CD4-positive, alpha-beta T cell treated with Interleukin-6 at 100 ng/mL for 8 hours (primary cell): ENCODE data around the gene ZNF518A.

Experiments
- DNase-seq: peaks from one replicate; pipeline ENCODE4 v3.0.0-alpha.2; 2020; ENCODE audit warnings: mixed read lengths, low spot score

The ZNF518A gene

GRCh38 chr10:96129387-96130325 is at the start of gene ZNF518A:
Gene ZNF518A, plus strand, starts transcription at chr10:96130297. Its CDS starts 26,026 bp downstream, at chr10:96156323.
- DNase-seq = peak; percentile 88

GRCh38 chr10:96082153-96082552 is 47.9 kb upstream of the ZNF518A start:
- DNase-seq = no peak

- DNase-seq = no peak
These were observed 47.3 kb upstream of the ZNF518A start for GRCh38 chr10:96082748-96083147.

- no peak for DNase-seq
These were observed 41.0 kb upstream of the ZNF518A start for GRCh38 chr10:96089116-96089515.

GRCh38 chr10:96089670-96090462 is 40.2 kb upstream of the ZNF518A start:
- peak; percentile 91 for DNase-seq

GRCh38 chr10:96090463-96090800 is 39.7 kb upstream of the ZNF518A start:
- DNase-seq = no peak

GRCh38 chr10:96092999-96093767 is 36.9 kb upstream of the ZNF518A start:
- DNase-seq = no peak

- DNase-seq = no peak
These were observed 36.1 kb upstream of the ZNF518A start for GRCh38 chr10:96093948-96094347.

GRCh38 chr10:96096958-96097357 is 33.1 kb upstream of the ZNF518A start:
- DNase-seq = no peak

GRCh38 chr10:96097865-96098264 is 32.2 kb upstream of the ZNF518A start:
- DNase-seq = no peak

- no peak for DNase-seq
These were observed 22.5 kb upstream of the ZNF518A start for GRCh38 chr10:96107623-96108038.

- no peak for DNase-seq
These were observed 17.6 kb upstream of the ZNF518A start for GRCh38 chr10:96112531-96112930.

GRCh38 chr10:96118604-96119450 is 11.3 kb upstream of the ZNF518A start:
- DNase-seq = no peak

GRCh38 chr10:96122824-96123223 is 7.3 kb upstream of the ZNF518A start:
- no peak for DNase-seq

GRCh38 chr10:96124230-96125141 is 5.6 kb upstream of the ZNF518A start:
- DNase-seq = no peak

GRCh38 chr10:96125142-96125515 is 5.0 kb upstream of the ZNF518A start:
- no peak for DNase-seq

GRCh38 chr10:96130326-96130995 is 364 bp downstream of the ZNF518A start:
- peak; percentile 66 for DNase-seq

- no peak for DNase-seq
These were observed 1.5 kb downstream of the ZNF518A start for GRCh38 chr10:96131621-96132020.

GRCh38 chr10:96133135-96133534 is 3.0 kb downstream of the ZNF518A start:
- no peak for DNase-seq

- DNase-seq = no peak
These were observed 6.7 kb downstream of the ZNF518A start for GRCh38 chr10:96136810-96137209.
